ENCODE measurements around the gene KIF1B. TPM values are rescaled to one million over a fixed set of nuclear protein-coding genes. Genes with fewer than 3 reads are reported as not detected.
A peak's percentile ranks its signal among the peaks of the same experiment; 100 is the strongest.
"Not testable (repeated sequence)": the region's sequence is repeated elsewhere in the genome, so short reads cannot be mapped to it uniquely, and the experiment has no call there.

KIF1B gene
- total and polyA plus RNA-seq, 4 donors = 8.4 to 40.9 (median 8.9) TPM

- Histone ChIP-seq H3K27ac (ENCODE audit: low read depth in 1 of 2, low read length in 2 of 2) (peak overlapping the region in 1 of 2 donors; percentile 26), H3K9ac (ENCODE audit: low read depth in 1 of 2, low read length in 2 of 2) (no peak overlapping the region), H3K4me1 (ENCODE audit: control insufficient read depth in 4 of 4, insufficient read depth in 4 of 4, low read length in 3 of 4) (no peaks in the 10 kb centered on the region), H3K36me3 (ENCODE audit: control insufficient read depth in 4 of 4, insufficient read depth in 3 of 4, low read depth in 1 of 4, low read length in 3 of 4) (peaks cover 25 to 81% (median 70%) of the 10 kb centered on the region in 4 donors), H3K27me3 (ENCODE audit: control insufficient read depth in 4 of 4, insufficient read depth in 4 of 4, low read length in 3 of 4) (no peaks in the 10 kb centered on the region), H3K9me3 (ENCODE audit: control insufficient read depth in 4 of 4, low read length in 3 of 4) (no peaks in the 10 kb centered on the region), H3K4me3 (ENCODE audit: low read depth in 1 of 3, low read length in 3 of 3) (no peak overlapping the region)
- no peak for DNase-seq (ENCODE audit: low spot score)
- TF ChIP-seq RXRA (IDR thresholded peaks at IDR 0.05) (peak in 1 of 2 donors; percentile 6), TAF1 (conservative IDR thresholded peaks at IDR 0.05) (no peak)
- 84% methylated on average over 6 of the region's 6 CpGs for WGBS
These were observed 205.0 kb downstream of the KIF1B start for GRCh38 chr1:10415211-10415930.

- not testable (repeated sequence) for DNase-seq (ENCODE audit: low spot score); H3K4me3 ChIP-seq (ENCODE audit: low read depth in 1 of 3, low read length in 3 of 3); H3K27me3 ChIP-seq (ENCODE audit: control insufficient read depth in 4 of 4, insufficient read depth in 4 of 4, low read length in 3 of 4); H3K4me1 ChIP-seq (ENCODE audit: control insufficient read depth in 4 of 4, insufficient read depth in 4 of 4, low read length in 3 of 4); H3K9me3 ChIP-seq (ENCODE audit: control insufficient read depth in 4 of 4, low read length in 3 of 4); H3K27ac ChIP-seq (ENCODE audit: low read depth in 1 of 2, low read length in 2 of 2); H3K9ac ChIP-seq (ENCODE audit: low read depth in 1 of 2, low read length in 2 of 2)
- 100% methylated on average over 1 of the region's 1 CpG for WGBS
- H3K36me3 ChIP-seq (ENCODE audit: control insufficient read depth in 4 of 4, insufficient read depth in 3 of 4, low read depth in 1 of 4, low read length in 3 of 4) = peaks cover 26 to 79% (median 68%) of the 10 kb centered on the region in 4 donors
These were observed 205.6 kb downstream of the KIF1B start for GRCh38 chr1:10415967-10416366.

GRCh38 chr1:10418741-10419140 lies 208.4 kb downstream of the KIF1B start:
- not testable (repeated sequence) for H3K27ac ChIP-seq (ENCODE audit: low read depth in 1 of 2, low read length in 2 of 2); H3K4me1 ChIP-seq (ENCODE audit: control insufficient read depth in 4 of 4, insufficient read depth in 4 of 4, low read length in 3 of 4); H3K4me3 ChIP-seq (ENCODE audit: low read depth in 1 of 3, low read length in 3 of 3); H3K9me3 ChIP-seq (ENCODE audit: control insufficient read depth in 4 of 4, low read length in 3 of 4); H3K27me3 ChIP-seq (ENCODE audit: control insufficient read depth in 4 of 4, insufficient read depth in 4 of 4, low read length in 3 of 4); H3K9ac ChIP-seq (ENCODE audit: low read depth in 1 of 2, low read length in 2 of 2); DNase-seq (ENCODE audit: low spot score)
- H3K36me3 ChIP-seq (ENCODE audit: control insufficient read depth in 4 of 4, insufficient read depth in 3 of 4, low read depth in 1 of 4, low read length in 3 of 4) = peaks cover 16 to 54% (median 45%) of the 10 kb centered on the region in 4 donors
- 93% methylated on average over 8 of the region's 8 CpGs for WGBS

GRCh38 chr1:10419351-10419750 lies 209.0 kb downstream of the KIF1B start:
- Histone ChIP-seq H3K4me1 (ENCODE audit: control insufficient read depth in 4 of 4, insufficient read depth in 4 of 4, low read length in 3 of 4) (no peaks in the 10 kb centered on the region), H3K9ac (ENCODE audit: low read depth in 1 of 2, low read length in 2 of 2) (no peak overlapping the region), H3K9me3 (ENCODE audit: control insufficient read depth in 4 of 4, low read length in 3 of 4) (no peaks in the 10 kb centered on the region), H3K27me3 (ENCODE audit: control insufficient read depth in 4 of 4, insufficient read depth in 4 of 4, low read length in 3 of 4) (no peaks in the 10 kb centered on the region), H3K4me3 (ENCODE audit: low read depth in 1 of 3, low read length in 3 of 3) (no peak overlapping the region), H3K36me3 (ENCODE audit: control insufficient read depth in 4 of 4, insufficient read depth in 3 of 4, low read depth in 1 of 4, low read length in 3 of 4) (peaks cover 16 to 49% (median 42%) of the 10 kb centered on the region in 4 donors), H3K27ac (ENCODE audit: low read depth in 1 of 2, low read length in 2 of 2) (no peak overlapping the region)
- no peak for TF ChIP-seq FOXA1 (IDR thresholded peaks at IDR 0.05)
- TF ChIP-seq GABPA (IDR thresholded peaks at IDR 0.05 in 1 of 2, conservative IDR thresholded peaks at IDR 0.05 in 1 of 2) = no peak
- no peak for TF ChIP-seq TAF1 (conservative IDR thresholded peaks at IDR 0.05)
- no peak for TF ChIP-seq ATF3 (IDR thresholded peaks at IDR 0.05)
- no peak for TF ChIP-seq SP1 (IDR thresholded peaks at IDR 0.05)
- TF ChIP-seq MAX (IDR thresholded peaks at IDR 0.05) = no peak
- TF ChIP-seq FOXA2 (IDR thresholded peaks at IDR 0.05) = no peak
- no peak for TF ChIP-seq CTCF (IDR thresholded peaks at IDR 0.05; ENCODE audit: low read depth, low read length, missing input control)
- TF ChIP-seq YY1 (IDR thresholded peaks at IDR 0.05) = no peak
- no peak for TF ChIP-seq ZBTB33 (IDR thresholded peaks at IDR 0.05)
- no peak for TF ChIP-seq NR2F2 (IDR thresholded peaks at IDR 0.05)
- TF ChIP-seq EGR1 (IDR thresholded peaks at IDR 0.05; ENCODE audit: low read depth in 2 of 2) = no peak
- TF ChIP-seq HNF4G (IDR thresholded peaks at IDR 0.05) = no peak
- no peak for TF ChIP-seq RAD21 (IDR thresholded peaks at IDR 0.05)
- TF ChIP-seq RXRA (IDR thresholded peaks at IDR 0.05) = no peak
- TF ChIP-seq REST (IDR thresholded peaks at IDR 0.05) = no peak
- 92% methylated on average over 15 of the region's 15 CpGs for WGBS
- no peak for DNase-seq (ENCODE audit: low spot score)

Measured in liver (tissue), 9 donors.